HL-60 (cell line): ENCODE measurements around the gene AAMP.
A peak's percentile ranks its signal among the peaks of the same experiment; 100 is the strongest.
"Not testable (repeated sequence)": the region's sequence is repeated elsewhere in the genome, so short reads cannot be mapped to it uniquely, and the experiment has no call there.

Experiments
- DNase-seq, 2 experiments: peaks; one replicate each; pipeline ENCODE4 v3.0.0-alpha.2; 2010 to 2020; ENCODE audit warnings: low read depth in 1 of 2, low spot score in 1 of 2
- H3K27ac ChIP-seq: fragments of 250-450 bp; sonication (Bioruptor Pico); replicated peaks from 2 replicates; pipeline ENCODE4 v1.5.1; 2020; ENCODE audit warnings: mild to moderate bottlenecking, moderate library complexity
- H3K27me3 ChIP-seq: fragments of 250-450 bp; sonication (Bioruptor Pico); 2 replicates; pipeline ENCODE4 v1.5.1; 2021; ENCODE audit warnings: mild to moderate bottlenecking, moderate library complexity; ENCODE audit not compliant: insufficient read depth, poor library complexity, severe bottlenecking
- H3K4me3 ChIP-seq: replicated peaks from 2 replicates; pipeline ENCODE4 v1.5.1; 2011; ENCODE audit warnings: mild to moderate bottlenecking, control low read depth, low read length; ENCODE audit not compliant: insufficient read depth
- CTCF ChIP-seq: IDR thresholded peaks from one replicate; pipeline ENCODE4 v1.5.1; 2011; ENCODE audit warnings: low read length, control low read depth, inconsistent platforms; ENCODE audit not compliant: insufficient read depth
- GABPA ChIP-seq: IDR thresholded peaks from 2 replicates; pipeline ENCODE4 v1.6.1; 2012; ENCODE audit warnings: low read depth
- POLR2AphosphoS5 ChIP-seq: IDR thresholded peaks from 2 replicates; pipeline ENCODE4 v1.6.1; 2012; ENCODE audit warnings: low read depth
- SPI1 ChIP-seq: IDR thresholded peaks from 2 replicates; pipeline ENCODE4 v1.6.1; 2012; ENCODE audit warnings: low read depth, mild to moderate bottlenecking, borderline replicate concordance
- TF ChIP-seq, protein P1 (sequence below): IDR thresholded peaks from 2 replicates; pipeline ENCODE4 v1.6.1; 2012; ENCODE audit warnings: low read depth; ENCODE audit not compliant: insufficient replicate concordance

The AAMP gene

DNA sequence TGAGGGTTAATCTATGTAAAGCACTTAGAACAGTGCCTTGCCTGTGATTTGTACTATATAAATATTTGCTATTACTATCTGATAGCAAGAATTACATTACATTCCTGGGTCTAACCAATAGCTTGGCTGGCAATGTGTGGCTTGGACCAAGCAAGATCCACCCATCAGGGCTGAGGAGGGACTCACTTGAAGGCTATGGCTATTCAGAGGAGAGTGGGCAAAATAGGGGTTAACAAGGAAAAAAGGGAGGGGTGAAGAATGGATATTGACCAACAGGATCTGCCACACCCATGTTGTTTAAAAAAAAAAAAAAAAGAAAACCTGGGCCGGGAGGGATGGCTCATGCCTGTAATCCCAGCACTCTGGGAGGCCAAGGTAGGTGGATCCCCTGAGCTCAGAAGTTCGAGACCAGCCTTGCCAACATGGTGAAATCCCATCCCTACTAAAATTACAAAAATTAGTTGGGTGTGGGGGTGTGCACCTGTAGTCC, 42.4 kb upstream of the AAMP start:
- no peak for DNase-seq
- TF ChIP-seq CTCF (no peak), SPI1 (no peak), POLR2AphosphoS5 (no peak), GABPA (no peak)
- TF ChIP-seq, protein P1, sequence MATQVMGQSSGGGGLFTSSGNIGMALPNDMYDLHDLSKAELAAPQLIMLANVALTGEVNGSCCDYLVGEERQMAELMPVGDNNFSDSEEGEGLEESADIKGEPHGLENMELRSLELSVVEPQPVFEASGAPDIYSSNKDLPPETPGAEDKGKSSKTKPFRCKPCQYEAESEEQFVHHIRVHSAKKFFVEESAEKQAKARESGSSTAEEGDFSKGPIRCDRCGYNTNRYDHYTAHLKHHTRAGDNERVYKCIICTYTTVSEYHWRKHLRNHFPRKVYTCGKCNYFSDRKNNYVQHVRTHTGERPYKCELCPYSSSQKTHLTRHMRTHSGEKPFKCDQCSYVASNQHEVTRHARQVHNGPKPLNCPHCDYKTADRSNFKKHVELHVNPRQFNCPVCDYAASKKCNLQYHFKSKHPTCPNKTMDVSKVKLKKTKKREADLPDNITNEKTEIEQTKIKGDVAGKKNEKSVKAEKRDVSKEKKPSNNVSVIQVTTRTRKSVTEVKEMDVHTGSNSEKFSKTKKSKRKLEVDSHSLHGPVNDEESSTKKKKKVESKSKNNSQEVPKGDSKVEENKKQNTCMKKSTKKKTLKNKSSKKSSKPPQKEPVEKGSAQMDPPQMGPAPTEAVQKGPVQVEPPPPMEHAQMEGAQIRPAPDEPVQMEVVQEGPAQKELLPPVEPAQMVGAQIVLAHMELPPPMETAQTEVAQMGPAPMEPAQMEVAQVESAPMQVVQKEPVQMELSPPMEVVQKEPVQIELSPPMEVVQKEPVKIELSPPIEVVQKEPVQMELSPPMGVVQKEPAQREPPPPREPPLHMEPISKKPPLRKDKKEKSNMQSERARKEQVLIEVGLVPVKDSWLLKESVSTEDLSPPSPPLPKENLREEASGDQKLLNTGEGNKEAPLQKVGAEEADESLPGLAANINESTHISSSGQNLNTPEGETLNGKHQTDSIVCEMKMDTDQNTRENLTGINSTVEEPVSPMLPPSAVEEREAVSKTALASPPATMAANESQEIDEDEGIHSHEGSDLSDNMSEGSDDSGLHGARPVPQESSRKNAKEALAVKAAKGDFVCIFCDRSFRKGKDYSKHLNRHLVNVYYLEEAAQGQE: no peak
- no peak overlapping the region for H3K27ac ChIP-seq
- H3K4me3 ChIP-seq: no peak overlapping the region
- no peaks in the 10 kb centered on the region for H3K27me3 ChIP-seq

DNA sequence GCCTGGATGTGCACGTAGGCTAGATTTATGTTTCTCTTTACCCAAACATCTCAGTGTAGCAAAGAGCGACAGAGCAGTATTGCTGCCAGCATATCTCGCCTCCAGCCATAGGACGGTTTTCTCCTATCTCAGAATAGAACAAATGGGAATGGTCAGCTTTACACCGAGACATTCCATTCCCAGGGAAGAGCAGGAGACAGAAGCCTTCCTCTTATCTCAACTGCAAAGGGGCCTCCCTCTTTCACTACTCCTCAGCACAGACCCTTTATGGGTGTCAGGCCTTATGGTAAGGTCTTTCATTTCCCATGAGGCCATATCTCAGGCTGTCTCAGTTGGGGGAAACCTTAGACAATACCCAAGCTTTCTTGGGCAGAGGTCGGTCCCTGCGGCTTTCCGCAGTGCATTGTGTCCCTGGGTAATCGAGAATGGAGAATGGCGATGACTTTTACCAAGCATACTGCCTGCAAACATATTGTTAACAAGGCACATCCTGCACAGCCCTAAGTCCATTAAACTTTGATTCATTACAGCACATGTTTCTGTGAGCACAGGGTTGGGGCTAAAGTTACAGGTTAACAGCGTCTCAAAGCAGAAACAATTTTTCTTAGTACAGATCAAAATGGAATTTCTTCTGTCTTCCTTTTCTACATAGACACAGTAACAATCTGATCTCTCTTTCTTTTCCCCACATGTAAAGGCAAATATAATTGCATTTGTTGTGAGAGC, 41.8 kb upstream of the AAMP start:
- H3K4me3 ChIP-seq, DNase-seq, H3K27ac ChIP-seq, H3K27me3 ChIP-seq: not testable (repeated sequence)

- no peak for TF ChIP-seq GABPA
- peak in 1 of 2 experiments; percentile 41 for DNase-seq
- no peak overlapping the region for H3K4me3 ChIP-seq
- no peak overlapping the region for H3K27ac ChIP-seq
- no peaks in the 10 kb centered on the region for H3K27me3 ChIP-seq
These were observed 41.1 kb upstream of the AAMP start for GRCh38 chr2:218310853-218311540.

- H3K4me3 ChIP-seq: no peak overlapping the region
- TF ChIP-seq CTCF (no peak), POLR2AphosphoS5 (no peak), GABPA (no peak), SPI1 (no peak)
- TF ChIP-seq, protein P1: no peak
- H3K27me3 ChIP-seq: no peaks in the 10 kb centered on the region
- H3K27ac ChIP-seq: no peak overlapping the region
- no peak for DNase-seq
These were observed 37.6 kb upstream of the AAMP start for GRCh38 chr2:218307415-218308090.
